Stimulated activated CD8-positive, alpha-beta memory T cell treated with anti-CD3 and anti-CD28 coated beads, Interleukin-12 subunit alpha, Interleukin-12 subunit beta, amount 100 ng/mL, for 24 hours (primary cell): ENCODE data around the gene MEX3C.

ENCODE experiments used
- DNase-seq: peaks from one replicate; pipeline ENCODE4 v3.0.0-alpha.2; 2020; ENCODE audit errors: extremely low read depth

The MEX3C gene

DNA sequence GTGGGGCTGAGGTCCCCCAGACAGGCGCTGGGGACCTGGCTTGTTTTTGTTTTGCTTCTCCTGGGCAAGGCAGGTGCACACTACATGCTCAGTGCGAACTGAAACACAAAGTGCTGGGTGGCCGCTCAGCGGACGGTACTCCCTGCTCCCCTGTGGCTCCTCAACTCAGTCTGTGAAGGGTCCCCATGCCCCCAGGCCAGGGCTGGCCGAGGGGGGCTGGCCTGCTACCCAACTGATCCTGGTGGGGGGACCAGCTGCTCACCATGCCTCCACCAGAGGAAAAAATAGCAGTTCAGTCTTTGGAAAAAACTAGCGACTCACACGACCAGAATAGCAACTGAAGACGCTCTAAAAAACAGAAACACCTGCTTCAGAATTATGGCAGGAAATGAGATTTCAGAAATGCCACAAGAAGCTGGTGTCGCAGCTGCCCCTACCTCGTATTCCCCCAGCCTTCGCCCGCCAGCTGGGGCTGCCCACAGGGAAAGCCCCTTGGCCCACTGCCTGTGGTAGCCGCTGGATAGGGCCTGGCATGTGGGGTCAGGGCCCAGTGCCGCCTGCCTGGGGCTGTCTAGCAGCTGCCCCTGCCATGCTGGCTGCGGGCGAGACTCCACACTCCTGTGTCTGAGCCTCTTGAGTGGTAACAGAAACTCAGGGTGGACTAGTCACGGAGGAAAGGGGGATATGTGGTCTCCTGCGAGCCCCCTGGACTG, 43.7 kb downstream of the MEX3C start:
- DNase-seq = no peak

DNA sequence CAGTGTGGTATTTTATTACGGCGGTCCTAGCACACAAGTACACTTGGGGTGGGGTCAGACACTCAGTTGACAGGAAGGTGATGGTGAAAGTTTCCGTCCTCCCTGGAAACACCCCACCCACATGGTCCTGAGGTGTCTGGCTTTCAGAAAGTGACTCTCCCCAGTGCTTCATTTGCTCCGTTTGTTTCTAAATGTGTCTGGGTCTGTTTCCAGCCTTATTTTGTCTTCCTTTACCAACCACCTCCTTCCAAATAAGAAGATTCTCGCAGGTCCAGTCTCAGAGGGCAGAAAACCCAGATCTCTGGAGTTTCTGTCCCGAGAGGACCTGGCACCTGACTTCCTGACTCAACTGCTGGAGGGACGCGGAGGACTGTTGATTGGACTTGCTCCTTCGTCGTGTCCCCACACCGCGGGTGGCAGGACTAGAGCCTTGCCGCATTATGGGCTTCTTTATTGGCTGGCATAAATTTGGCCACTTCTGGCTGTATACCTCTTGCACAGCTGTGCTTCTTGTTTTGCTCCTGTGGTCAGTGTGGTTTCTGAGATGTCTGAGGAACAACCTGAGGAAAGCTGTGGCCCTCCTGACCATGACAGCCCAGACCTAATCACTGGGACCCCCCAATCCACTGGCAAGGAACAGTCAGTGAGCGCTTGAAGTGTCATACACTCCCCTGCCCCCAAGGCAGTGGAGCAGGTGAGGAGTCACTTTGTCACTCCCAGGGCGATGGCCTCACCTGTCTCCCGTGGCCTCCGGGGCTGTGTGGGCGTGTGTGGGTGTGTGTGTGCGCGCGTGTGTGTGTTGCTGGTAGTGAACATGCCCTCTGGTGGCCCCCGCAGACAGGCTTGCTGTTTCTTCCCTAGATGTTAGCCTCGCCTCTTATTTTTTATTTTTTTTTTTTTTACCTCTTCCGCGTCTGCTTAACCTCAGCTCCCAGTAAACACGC, 45.6 kb downstream of the MEX3C start:
- peak; percentile 57 for DNase-seq

DNA sequence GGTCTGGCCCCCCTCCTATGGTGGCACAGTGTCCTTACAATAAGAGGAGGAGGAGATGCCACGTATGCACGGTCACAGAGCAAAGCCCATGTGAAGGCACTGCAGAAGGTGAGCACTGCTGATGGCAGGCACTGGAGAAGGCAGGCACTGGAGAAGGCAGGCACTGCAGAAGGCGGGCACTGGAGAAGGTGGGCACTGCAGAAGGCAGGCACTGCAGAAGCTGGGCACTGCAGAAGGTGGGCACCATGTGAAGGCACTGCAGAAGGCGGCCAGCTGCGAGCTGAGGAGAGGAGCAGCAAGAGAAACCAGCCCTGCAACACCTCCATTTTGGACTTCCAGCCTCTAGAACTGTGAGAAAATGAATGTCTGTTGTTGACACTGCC, 46.3 kb downstream of the MEX3C start:
- DNase-seq = no peak

DNA sequence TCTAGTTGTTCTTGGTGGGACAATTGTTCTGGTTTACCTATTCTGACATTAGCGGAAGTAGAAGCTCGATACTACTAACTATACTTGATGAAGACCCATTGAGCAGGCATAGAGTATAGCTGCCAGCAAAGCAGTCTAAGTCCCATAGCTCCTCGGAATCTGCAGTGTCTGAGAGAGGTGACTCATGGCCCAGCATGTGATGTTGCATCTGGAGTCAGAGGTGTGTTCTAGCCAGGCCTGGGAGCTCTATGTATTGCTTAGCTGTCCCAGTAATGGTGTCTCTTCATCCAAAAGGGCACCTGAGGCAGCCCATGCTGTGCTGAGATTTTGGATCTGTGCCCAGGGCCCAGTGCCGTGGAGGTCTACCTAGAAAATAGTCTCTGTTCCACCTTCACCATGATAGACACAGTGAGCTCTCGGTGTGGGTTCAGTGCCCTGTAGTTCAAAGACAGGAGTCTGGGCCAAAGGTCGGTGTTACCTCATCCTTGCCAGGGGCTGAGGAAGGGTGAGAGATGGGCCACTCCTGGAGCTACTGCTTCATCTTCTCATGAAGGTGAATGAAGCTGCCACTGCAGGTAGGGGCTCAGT, 47.3 kb downstream of the MEX3C start:
- DNase-seq = no peak

DNA sequence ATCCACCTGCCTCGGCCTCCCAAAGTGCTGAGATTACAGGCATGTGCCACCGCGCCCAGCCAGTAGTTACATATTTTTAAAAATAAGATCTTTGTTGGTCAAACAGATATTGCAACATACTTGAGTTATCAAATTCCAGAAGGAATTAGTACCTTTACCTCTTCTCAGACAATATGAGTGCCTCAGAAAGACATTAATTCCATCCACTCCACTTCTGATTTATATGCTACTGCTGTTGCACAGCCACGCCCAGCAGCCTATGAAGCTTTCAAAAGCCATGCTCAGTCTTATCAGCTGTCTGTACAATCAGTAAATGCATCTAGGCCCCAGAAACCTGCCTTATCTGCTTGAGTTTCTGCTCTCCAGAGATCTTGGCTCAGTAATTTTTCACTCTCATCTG, 47.8 kb downstream of the MEX3C start:
- DNase-seq = no peak

DNA sequence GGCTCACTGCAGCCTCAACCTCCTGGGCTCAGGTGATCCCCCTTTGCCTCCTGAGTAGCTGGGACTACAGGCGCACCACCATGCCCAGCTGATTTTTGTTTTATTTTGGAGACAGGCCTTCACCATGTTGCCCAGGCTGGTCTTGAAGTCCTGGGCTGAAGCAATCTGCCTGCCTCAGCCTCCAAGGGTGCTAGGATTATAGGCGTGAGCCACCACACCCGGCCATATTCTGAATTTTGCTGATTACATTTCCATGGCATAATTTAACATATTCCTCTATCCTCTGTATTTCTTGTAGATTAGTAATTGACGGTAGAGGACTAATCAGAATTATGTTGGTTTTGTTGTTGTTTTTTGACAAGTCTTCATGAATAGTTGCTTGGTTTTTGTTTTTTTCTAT, 50.6 kb downstream of the MEX3C start:
- DNase-seq = no peak

DNA sequence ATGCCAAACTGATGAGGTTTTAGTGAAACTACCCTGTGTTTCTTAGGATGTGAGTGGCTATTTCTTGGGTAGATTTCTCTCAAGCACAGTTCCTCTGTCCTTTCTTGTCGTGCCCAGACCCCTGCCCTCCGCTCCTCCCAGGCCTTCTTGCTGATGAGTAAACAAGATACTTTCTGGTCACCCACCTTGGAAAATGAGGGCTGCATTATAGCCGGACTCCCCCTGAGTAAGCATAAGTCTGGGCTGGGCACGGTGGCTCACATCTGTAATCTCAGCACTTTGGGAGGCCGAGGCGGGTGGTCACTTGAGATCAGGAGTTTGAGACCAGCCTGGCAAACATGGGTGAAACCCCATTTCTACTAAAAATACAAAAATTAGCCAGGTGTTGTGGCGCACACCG, 58.5 kb downstream of the MEX3C start:
- no peak for DNase-seq

DNA sequence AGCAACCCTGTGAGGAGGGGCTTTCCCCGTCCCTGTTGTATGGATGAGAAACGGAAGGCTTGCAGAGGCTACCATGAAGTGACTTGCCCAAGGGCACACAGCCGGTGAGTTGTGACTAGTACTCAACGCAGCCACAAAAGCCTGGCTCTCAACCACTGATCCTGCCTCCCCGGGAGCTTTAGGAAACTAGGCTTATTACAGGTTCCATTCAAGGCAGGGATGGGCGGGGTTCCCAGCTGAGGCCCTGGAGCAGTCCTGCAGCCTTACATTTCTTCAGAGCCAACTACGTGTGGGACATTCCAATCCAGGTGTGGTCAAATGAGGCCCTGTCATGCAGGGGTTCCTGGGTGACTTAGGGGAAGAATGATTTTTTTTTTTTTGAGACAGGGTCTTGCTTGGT, 59.6 kb downstream of the MEX3C start:
- no peak for DNase-seq

DNA sequence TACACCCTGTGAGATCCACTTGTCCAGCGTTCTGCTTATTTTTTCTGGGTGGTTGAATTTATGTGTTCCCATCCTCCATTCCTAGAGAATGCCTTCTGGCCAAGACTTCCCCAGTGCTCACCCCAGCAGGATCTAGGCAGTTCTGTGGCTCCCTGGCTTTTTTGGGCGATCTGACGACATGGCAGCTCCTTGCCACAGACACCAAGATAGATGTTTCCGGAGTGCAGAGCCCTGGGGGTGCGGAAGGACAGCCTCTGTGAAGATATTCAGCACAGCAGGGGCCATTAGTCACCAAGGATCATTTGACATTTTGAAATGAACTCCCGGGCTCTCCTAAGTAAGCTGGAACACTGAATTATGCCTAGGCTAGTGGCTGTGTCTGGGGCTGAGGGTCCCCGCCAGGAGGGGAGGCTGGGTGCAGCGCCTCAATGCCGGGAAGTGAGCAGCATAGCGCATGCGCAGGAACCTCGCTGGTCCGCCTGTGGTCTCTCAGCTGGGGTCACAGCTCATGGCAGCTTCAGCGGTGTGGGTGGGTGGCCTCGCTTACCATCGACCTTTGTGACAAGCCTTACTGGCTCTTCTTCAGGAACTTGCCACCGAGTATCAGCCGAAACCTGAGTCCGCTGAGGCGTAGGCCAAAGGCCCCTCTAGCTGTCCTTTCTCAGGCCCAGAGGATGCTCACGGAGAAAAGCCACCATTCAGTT, 60.3 kb downstream of the MEX3C start:
- DNase-seq = no peak

DNA sequence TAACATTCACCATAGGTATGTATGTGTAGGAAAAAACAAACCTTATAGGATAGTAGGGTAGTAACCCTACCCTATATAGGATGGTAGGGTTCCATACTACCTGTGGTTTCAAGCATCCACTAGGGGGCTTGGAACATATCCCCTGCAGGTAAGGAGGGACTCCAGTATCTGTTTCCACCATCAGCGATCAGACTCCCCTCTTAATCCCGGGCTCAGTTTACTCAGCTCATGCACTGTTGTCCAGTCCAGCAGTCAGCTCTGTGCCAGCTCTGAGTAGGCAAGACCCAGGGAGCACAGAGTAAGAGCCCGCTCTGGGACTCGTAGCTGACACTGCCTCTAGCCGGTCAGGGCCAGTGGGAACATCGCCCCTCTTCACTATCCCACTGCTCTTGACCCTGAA, 61.7 kb downstream of the MEX3C start:
- no peak for DNase-seq

DNA sequence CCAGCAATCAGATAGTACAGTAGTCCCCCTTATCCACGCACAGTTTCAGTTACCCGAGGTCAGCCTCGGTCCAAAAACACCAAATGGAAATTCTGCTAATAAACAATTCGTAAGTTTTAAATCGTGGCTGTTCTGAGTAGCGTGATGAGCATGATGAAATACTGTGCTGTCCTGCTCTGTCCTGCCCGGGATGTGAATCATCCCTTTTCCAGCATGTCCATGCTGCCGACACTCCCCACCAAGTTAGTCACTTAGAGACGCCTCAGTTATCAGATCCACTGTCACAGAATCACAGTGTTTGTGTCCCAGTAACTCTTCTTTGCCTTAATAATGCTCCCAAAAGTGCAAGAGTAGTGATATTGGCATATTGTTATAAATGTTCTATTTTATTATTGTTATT, 62.1 kb downstream of the MEX3C start:
- no peak for DNase-seq

DNA sequence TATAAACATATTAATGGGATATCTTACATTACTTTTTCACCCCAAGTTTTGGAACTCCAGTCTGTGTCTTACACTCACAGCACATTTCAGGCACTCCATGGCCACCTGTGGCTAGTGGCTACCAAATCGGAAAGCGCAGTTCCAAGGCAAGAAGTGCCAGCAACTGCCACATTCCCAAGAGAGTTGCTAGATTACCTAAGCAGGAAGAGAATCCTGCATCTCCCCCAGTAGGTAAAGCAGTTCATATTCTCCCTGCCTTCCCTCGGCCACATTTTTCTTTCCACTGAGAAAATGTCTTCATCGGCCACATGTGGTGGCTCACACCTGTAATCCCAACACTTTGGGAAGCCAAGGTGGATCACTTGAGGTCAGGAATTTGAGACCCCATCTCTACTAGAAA, 62.8 kb downstream of the MEX3C start:
- DNase-seq = no peak

DNA sequence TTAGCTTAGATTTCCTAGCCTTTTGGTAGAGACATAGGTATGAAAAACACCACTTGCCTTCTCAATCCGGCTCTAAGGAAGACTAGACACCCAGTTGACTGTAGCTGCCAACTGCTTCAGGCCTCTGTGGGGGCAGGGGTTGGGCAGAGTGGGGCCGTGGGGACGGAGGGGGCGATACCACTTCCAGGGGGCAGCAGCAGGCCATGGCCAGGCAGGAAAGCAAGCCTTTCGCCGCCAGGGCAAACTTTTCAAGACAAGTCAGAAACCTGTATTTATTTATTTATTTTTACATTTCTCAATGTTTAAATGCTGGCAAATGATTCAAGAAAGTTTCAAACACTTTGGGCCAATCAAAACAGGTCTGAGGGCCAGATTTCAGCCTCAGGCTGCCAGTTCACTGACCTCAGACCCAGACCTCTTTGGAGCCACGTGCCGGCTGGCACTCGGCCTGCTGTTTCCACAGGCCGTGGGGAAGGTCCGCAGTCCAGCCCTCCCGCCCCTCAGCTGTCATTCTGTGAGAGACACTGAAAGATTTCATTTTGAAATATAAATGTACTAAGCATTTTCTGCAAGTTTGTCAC, 63.8 kb downstream of the MEX3C start:
- no peak for DNase-seq

DNA sequence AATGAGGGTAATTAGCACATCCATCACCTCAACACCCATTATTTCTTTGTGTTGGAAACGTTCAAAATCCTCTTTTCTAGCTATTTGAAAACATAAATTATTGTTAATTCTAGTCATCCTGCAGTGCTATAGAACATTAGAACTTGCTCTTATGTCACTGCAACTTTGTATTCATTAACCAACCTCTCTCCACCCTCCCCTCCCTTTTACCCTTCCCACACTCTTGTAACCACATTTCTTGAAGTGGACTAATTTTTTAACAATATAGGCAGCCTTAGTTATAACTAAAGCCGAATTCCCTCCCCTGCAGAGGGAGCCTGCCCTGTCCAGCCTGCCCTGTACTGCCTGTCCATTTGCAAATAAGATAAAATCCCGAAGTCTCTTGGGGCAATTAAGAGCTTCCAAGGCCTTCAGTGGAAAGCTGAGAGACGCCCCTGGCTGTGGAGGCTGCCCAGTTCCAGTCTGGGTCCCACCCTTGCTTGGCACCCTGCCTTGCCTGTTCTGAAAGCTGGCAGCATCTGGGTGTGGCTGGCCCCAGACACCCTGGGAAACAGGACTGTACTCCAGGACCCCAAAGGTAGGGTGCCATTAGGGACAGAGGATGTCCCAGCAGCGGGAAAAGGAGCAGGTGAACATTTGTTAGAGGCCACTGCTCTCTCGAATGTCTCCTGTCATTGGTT, 65.1 kb downstream of the MEX3C start:
- no peak for DNase-seq

DNA sequence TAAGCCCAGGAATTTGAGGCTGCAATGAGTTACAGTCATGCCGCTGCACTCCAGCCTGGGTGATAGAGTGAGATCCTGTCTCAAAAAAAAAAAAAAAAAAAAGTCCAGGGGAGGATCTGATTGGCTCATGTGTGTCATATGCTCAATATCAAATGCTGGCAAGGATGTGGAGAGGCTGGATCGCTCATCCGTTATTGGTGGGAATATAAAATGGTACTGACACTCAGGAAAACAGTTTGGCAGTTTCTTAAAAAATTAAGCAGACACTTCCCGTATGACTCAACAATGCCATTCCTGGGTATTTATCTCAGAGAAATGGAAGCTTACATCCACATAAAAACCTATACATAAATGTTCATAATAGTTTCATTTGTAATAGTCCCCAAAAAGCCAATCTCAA, 68.9 kb downstream of the MEX3C start:
- no peak for DNase-seq

DNA sequence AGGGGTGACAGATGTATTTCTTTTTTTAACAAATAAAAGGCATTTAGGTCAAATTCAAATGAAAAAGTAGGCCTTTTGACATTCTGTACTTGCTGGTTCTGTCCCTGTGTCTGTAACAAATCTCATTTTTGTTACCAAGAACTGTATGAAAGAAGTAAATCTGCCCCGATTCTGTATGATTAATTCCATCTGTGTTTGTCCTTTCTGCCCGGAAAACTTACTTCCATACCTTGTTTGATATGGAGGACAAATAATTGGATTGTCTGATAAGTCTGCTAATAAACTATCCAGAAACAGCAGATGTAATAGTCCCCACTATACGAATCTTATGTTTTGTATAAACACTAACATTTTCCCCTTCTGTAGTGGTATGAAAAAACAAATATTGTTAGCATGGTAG, 69.8 kb downstream of the MEX3C start:
- no peak for DNase-seq

DNA sequence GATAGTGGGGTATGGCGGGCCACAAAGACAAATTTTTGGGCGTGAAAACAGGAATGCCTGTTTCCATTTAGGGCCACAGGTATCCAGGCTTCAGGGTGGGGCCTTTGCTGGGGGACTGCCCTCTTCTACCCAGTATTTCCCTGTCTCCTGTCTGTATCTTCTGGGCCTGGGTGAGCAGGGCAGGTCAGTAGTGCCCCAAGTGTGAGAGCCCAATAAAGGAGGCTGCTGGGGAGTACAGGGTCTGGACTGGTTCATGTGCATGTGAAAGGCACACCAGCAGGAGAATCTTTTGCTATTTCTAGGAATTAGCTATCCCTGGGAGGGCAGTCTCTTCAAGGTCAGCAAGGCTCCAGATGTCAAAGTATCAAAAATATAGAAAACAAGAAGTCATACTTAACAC, 71.5 kb downstream of the MEX3C start:
- DNase-seq = no peak
